ENCODE data around the gene TRABD2B.

TRABD2B gene

GRCh38 chr1:47712596-47713299, 284.4 kb downstream of the TRABD2B start:
- DNase-seq = no peak

- no peak for DNase-seq
Observed at GRCh38 chr1:47711848-47712492, 285.2 kb downstream of the TRABD2B start.

- no peak for DNase-seq
Observed at GRCh38 chr1:47711184-47711847, 285.9 kb downstream of the TRABD2B start.

Data from stimulated activated CD8-positive, alpha-beta memory T cell treated with anti-CD3 and anti-CD28 coated beads, Interleukin-4, amount 100 ng/mL, for 48 hours (primary cell).